Stimulated activated CD4-positive, alpha-beta T cell treated with anti-CD3 and anti-CD28 coated beads, Interleukin-4, amount 100 ng/mL, for 48 hours (primary cell): ENCODE results near the gene HECTD3.
A peak's percentile ranks its signal among the peaks of the same experiment; 100 is the strongest.

Source experiments
- DNase-seq, 2 donors: peaks; one replicate each; pipeline ENCODE4 v3.0.0-alpha.2; 2020; ENCODE audit warnings: low read depth in 2 of 2

Gene HECTD3

GRCh38 chr1:45010855-45011811, at the start of gene HECTD3:
HECTD3 (minus strand) TSS chr1:45011324; CDS start chr1:45011257, 67 bp downstream.
- peak; percentile 51 to 66 for DNase-seq

GRCh38 chr1:45059829-45060228, 48.7 kb upstream of the HECTD3 start:
- DNase-seq, result no peak

DNA sequence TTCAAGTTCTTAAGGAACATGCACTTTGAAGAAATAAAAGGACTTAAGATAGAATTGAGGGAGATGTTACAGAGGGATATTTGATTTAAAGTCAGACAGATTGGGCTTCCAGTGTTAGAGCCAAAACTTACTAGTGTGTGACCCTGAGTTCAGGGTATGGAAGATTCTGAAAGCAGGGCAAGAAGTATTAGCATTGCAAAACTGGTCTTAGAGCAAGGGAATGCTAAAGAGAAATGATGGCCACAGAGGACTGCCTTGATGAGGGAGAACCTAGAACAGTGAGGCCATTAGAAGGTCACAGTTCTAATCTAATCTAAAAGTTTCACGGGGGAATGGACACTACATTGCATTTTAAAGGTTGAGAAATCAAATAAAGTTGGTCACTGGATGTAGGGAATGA, 46.4 kb upstream of the HECTD3 start:
- DNase-seq, result no peak

DNA sequence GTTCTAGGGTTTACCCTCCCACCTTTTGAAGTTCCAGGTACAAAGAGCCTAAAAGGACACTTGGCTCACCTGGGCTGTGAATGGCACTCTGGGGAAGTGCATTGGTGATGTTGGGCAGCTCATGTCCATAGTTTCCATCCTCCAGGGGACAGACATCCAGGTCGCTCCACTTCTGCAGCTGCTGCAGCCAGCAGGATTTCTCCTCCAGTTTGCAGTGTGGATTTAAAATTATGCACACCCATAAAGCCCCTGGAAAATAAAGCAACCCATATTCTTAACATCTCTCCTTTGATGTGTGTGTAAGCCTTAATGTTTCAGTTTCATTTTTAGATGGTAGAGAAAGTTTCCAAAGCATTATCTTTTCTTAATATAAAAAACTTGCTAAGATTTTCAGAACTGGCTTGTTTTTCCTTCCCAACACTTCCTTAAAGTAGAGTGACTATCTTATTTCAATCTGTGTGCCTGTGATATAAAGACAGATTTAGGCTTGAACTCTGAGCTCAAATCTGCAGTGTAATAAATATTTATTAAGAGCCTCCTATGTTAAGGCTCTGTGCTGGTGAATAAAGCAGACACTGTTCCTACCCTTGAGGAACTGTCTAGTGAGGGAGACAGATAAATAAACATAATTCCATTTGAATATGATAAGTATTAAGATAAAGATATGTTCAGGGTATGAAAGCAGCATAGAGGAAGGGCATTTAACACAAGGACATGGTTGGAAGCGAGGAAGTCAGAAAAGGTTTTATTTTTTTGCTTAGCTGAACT, 40.1 kb upstream of the HECTD3 start:
- no peak for DNase-seq

DNA sequence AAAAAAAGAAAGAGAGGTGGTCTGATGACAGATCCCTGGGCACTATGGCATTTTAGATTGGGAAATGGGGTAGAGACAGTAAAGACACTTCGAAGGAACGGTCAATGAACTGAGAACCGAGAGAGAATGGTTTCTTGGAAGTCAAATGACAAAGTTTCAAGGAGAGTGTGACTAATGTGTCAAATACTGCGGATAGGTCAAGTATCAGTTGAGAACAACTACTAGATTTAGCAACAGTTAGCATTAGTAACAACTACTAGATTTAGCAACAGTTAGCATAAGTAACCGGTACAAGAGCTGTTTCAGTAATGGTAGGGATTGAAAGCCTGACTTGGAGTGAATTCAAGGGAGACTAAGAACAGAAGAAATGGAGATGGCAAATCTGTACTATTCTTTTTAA, 35.9 kb upstream of the HECTD3 start:
- DNase-seq, result no peak

DNA sequence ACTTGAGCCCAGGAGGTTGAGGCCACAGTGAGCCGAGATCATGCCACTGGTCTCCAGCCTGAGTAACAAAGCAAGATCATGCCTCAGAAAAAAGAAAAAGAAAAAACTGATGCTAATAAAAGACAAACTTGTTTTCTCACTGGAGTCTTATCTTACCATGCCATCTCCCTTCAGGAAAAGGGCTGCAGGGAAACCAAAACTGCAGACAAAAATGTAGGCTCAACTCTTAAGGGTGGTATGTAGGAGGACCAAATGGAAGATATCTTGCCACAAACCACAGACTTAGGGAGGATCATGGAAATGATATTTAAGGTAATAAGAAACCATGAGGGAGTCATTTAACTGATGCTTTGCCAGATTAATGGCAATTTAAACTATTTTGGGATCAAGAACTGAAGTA, 33.8 kb upstream of the HECTD3 start:
- no peak for DNase-seq

DNA sequence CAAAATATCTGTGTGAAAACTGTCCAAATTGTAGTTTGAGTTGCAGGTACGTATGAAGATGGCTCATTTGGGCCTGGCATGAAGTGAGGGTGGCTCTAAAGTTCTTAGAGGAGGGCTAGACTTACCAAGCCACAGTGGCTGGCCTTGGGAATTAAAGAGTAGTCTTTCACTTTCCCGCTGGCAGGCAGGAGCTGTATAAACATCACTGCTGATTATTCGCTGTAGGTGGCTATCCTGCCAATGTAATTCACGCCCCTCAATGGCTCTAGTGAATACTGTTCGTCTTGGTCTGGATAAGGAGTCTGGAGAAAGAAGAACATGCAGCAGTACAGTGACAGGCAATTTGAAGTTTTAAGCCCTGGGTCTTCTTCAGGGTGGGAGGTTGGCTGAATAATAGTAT, 32.0 kb upstream of the HECTD3 start:
- no peak for DNase-seq

- DNase-seq, result no peak
These were observed 29.2 kb upstream of the HECTD3 start for GRCh38 chr1:45040297-45040696.

DNA sequence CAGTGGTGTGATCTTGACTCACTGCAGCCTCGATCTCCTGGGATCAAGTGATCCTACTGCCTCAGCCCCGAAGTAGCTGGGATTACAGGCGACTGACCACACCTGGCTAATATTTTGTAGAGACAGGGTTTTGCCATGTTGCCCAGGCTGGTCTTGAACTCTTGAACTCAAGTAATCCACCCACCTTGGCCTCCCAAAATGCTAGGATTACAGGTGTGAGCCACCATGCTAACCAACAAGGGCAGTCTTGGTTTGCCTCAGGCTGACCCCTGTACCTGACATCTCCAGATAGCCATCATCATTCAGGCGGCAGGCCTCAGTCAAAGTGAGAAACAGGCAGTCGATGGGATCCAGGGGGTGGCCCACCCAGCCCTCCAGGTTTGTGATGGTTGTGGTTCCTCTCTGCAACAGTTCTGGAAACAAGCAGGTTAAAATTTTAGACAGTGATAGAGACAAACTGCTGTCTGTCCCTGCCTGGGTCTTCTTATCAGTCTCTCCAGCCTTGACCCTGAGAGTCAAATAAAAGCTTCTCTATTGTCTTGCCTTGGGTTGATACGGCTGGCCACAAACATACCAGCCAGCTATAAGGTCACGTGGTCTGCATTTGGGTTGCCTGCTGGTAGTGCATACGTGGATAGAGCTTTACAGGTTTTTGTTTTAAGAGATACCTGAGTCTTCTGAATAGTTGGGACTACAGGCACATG, 27.7 kb upstream of the HECTD3 start:
- DNase-seq, result no peak

DNA sequence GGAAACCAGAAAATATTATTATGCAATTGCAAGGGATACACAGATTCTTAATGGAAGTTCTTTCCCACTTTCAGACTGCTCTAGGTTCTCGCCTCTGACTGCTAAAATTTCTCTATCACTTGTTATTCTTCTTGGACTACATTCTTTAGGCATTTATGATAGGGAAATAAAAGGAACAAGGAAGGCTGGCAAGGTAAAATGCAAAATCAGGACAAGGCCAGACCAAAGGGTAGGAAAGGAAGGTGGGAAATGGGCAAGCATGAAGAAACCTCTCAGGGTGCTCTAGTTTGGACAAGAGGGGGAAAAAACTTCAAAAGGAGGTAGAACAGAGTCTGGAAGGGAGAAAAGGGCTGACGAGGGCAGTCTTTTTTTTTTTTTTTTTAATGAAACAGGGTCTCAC, 27.1 kb upstream of the HECTD3 start:
- DNase-seq, result no peak

- no peak for DNase-seq
These were observed 26.3 kb upstream of the HECTD3 start for GRCh38 chr1:45037456-45037855.

GRCh38 chr1:45035631-45036301, 24.6 kb upstream of the HECTD3 start:
- DNase-seq, result no peak

DNA sequence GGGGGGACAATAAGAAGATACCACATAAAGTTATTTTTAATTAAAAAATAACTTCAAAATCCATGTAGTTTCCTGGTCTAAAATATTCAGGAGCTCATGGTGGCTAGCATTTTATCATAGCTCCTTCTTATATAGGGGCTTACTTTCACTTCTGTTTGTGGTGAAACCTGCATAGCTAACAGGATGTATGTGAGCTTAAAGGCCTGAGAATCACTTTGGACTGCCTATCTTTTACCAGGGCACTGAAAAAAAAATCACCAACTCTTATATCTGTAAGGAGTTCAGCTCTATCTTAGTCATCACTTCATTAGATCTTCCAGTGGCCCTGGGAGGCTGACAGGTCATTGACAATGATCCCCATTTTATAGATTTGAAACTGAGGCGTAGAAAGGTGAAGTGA, 22.2 kb upstream of the HECTD3 start:
- DNase-seq, result no peak

DNA sequence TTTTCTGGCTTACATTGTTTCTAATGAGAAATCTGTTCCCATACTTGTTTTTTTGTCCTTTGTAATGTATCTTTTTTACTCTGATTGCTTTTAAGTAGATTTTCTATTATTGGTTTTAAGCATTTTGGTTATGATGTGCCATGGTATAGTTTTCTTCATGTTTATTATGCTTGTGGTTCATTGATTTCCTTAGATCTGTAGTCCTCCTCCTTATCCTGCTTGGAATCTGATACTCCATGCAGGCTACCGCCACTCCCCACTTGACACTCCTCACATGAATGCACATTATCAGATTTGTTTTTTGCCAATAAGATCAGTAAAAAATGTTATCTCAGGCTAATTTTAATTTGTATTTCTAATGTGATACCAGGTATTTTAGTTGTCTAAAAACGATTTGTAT, 21.7 kb upstream of the HECTD3 start:
- no peak for DNase-seq

GRCh38 chr1:45026446-45026845, 15.3 kb upstream of the HECTD3 start:
- no peak for DNase-seq

GRCh38 chr1:45023663-45024062, 12.5 kb upstream of the HECTD3 start:
- no peak for DNase-seq

DNA sequence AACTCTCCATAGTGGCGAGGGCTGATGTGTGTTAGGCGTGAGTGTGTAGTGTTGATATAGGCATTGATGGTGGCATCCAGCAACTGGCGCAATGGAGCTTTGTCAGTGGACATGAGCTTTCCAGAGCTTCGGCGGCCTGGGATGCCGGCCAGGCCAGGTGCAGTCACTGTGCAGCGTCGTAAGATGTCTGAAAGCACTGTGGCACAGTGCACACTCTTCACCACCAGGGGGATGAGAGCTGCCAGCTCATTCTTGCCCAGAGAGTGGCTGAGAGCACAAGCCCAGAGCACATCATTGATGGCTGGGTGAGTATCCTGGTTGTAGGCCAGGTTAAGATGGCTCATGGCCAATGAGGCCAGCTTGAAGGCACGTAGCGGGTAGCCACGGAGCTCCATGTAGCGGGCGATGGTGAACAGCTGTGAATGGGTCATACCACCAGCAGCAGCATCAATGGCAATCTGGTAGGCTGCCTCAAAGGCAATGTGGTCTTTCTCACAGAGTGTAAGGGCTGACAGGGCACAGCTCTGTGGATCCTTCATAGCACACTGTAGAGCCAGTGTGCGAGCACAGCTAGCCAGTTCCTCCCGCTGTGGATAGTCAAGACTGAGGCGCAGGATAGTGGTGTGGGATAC, 7.6 kb upstream of the HECTD3 start:
- DNase-seq, result peak; percentile 51 to 59

- no peak for DNase-seq
These were observed 5.6 kb upstream of the HECTD3 start for GRCh38 chr1:45016767-45017166.

- no peak for DNase-seq
These were observed 5.1 kb upstream of the HECTD3 start for GRCh38 chr1:45016090-45016697.

DNA sequence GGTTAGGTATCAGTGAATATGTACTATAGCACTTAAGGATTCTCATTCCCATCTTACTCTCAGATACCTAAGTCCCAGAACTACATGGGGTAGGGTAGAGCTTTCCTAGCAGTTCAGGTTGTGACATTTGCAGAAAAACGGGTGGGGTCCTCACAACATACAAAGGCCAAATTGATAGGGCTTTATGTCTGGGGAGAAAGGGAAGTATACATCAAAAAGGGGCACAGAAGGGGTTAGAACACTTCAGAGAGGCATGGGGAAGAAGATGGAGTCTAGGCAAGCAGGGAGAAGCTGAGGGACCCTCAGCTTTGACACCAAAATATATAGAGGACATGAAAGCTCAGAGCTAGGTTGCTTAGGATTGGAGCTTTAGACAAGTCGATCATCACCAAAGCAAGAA, 4.6 kb upstream of the HECTD3 start:
- DNase-seq, result no peak
